ENCODE data around the gene LPP. TPM values are rescaled to one million over a fixed set of nuclear protein-coding genes. Genes with fewer than 3 reads are reported as not detected.

Gene LPP
- total RNA-seq, 1 donor from 2014 or later = 62.1 TPM

DNA sequence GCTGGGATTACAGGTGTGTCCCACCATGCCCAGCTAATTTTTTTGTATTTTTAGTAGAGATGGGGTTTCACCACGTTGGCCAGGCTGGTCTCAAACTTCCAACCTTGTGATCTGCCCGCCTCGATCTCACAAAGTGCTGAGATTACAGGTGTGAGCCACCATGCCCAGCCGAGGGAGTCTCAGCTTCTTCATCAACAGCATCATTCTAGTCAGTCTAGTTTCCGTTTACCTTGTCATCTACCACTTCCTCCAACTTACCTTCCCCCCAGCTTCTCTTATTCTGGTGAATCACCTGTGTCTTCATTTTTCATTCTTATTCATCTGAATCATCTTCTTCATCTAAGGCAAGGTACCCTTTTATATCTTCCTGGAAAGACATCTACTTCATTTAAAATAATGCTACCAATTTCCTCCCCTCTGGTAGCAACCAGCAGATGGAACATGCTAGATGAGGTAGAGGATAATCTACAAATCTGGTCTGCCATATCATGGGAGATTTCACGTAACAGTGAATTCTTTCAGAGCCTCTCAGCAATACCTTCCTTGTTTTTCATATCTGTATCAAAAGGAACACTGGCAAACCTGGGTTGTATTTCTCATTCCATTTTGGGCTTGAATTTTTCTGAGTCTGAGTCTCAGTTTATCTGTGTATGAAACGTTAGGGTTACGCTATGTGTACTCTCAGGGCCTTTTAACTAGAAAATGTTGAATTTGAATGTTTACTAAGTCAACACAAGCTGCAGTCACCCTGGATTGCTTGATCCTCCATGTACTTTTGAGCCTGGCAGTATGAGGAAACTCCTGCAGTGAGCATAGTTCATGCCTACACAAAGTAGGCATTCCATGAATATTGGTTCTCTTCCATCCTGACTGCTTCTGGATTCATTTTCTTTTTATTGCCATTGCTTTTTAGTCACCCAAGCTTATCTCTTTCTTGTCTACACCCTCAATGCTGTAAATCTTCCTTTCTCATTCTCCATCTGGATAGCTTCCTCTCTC, 16.8 kb downstream of the LPP start:
- no peak for DNase-seq

DNA sequence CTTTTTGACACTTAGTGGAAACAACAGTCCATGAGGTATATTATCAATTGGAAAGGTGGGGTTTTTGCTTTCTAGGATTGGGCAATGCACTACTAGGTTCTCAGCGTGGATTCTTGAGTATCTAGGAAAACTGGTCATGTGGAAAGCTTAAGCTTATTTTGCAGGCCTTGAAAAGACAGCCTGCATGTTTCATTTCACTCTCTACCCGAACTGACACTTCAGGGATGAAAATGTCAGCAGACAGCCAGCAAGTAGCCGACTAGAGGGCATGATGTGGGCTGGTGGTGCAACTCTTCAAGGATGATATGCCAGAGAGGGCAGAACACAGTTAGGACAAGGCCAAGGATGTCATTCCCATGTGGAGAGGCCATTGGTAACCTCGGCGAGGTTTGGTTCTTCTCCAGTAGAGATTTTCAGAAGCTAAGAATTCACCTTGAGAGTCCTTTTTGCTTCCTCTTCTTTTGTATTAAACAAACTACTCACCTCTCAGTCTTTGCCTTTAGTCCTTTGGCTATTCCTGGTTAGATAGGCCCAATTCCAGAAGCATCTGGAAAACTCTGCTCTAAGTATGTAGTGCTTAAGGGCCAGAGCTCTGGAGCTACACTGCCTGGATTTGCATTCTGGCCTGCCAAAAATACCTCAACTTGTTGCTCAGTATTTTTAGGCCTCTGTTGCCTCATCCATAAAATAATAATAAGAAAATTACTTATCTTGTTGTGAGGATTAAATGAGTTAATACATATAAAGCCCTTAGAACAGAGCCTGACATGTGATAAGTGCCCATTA, 17.9 kb downstream of the LPP start:
- no peak for DNase-seq

DNA sequence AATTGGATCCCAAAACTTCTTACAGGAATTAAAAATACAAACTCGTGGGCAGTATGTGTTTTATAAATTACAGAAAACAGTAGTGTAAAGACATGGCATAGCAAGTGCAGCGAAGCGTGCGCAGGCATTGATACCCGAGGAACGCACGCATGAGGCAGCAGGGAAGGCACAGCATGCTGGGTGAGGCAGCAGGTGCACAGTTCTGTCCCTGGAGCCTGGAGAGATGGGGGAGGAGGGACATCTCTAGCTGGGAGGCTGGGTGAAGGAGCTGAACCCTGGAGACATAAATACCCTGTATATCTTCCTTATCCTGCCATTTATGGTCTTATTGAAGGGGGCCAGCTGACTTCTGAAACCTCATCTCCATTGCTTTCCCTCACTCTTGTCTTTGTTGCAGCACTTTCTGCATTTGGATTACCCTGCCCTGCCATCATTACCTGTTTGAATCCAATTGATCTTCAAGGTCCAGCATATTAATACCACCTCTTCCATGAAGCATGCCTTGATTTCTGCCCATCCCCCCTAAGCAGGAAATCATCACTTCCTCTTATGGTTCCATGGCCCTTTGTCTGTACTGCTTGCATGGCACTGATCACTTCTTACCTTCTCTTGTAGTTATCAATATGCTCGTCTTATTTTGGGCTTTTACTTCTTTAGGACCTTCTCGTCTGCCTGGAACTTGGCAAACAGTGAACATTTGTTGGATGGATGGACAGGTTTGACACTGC, 20.5 kb downstream of the LPP start:
- DNase-seq = no peak

DNA sequence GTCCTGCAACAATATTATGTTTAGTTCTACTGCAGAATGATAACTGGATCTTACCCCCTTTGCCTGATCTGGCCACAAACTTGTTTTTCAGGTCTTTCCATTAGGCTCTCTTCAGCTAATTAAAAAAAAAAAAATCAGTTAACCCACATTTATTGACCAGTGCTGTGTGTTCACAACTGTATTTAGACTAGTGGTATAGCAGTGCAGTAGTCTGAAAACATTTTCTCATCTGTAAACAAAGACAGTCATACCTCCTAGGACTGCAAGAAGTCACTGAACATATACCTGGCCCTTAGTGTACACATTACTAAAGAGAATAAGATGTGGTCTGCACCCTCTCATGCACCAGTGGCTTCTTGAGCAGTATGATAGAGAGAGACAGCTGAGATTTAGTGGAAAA, 22.5 kb downstream of the LPP start:
- DNase-seq = no peak

DNA sequence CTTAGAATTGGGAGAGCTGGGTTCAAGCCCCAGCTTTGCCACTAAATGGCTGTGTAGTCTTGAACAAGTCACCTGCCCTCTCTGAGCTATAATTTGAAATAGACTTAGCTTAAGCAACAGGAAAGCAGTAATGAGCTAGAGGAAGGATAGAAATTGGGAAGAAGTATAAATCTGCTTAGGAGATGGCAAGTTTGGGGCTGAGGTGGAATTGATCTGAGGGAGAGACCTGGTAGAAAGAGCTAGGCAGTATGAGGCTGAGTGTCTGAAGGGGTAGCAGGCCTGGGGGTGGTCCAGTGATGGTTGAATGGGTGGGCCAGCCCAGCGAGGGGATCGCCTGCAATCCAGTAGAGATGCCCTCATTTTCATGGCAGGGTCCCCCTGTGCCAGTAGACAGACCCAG, 22.9 kb downstream of the LPP start:
- DNase-seq = no peak

DNA sequence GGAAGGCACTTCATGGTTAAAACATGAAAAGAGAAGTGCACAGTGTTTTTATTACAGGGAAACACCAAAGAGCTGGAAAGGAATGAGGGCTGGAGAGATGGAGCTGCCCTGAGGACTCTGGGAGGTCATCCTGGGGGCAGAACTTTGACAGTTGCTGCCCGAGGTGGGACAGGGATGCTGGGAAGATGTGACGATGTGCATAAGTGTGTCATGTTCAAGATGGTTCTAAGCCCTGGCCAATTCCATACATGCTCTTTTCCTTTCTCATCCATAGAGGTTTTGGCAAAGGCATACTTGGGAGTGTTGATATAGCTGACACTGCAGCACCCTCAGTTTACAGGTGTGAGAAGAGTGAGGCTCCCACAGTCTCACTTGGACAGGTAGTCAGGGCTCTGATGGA, 23.8 kb downstream of the LPP start:
- DNase-seq = no peak

DNA sequence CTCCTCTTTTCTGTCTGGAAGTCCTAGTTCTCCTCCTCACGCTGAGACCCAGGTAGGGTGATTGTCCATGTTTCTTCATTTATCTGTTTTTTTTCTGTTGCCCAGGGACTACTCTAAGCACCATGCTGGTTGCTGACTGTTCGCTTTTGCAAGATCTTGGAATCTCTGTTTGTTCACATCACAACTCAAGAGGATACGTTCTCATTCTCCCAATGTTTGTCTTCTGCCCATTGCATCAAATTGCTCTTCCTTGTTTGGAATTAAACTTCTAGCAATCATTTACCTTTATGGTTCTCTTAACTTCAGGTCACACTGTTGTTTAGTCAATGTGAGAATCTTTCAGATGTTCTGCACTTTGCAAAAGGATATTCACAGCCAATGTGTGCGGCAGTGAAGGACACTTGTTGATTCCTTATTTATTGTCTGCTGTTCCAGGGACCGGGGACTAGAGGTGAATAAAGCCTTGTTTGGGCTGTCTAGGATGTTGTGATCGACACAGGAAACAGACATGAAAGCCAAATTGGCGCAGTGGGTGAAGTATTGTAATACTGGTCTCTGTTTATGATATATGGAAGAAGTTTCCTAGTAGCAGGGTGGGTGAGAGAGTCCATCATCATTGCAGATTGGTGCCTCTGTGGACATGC, 24.5 kb downstream of the LPP start:
- no peak for DNase-seq

DNA sequence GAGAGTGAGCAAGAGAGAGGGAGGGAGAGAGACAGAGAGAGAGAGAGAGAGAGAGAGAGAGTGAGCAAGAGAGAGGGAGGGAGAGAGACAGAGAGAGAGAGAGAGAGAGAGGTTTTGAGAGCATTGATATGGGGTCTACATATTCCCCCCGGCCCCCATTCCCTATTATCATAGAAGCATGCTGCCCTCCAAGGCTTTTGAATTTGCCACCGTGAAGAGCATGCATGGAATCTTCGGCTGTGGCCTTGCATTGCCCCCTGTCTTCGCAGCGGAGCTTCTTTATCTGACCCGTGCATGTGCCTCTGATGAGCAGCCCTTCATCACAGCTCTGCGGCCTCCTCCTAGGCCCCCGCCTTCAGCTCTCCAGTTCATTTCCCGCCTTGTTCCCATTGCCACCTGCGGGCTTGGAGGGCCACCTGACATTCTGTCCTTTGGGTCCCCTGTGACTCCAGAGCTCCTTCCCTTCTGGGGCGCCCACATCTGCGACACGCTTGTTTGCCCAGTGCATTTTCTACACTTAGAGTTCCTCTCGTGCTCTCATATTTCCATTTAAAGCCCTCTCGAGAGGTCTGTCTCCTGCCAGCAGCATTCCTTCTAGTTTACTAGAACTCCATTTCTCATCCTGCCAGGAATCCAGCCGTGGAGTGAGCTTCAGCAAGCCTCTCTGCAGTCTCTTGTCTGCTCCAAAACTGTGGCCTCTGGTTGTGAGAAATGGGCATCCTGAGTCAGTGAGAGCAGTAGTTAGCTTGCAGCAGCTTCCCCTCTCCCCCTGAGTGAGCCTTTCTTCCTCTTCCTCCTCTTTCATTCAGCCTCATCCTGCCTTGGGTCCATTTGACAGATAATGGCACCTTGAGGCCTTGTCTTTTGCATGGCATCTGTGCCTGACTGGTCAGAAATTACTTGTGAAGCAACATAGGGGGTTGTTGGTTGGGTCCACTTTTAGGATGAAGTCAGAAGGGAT, 25.3 kb downstream of the LPP start:
- peak; percentile 60 for DNase-seq

DNA sequence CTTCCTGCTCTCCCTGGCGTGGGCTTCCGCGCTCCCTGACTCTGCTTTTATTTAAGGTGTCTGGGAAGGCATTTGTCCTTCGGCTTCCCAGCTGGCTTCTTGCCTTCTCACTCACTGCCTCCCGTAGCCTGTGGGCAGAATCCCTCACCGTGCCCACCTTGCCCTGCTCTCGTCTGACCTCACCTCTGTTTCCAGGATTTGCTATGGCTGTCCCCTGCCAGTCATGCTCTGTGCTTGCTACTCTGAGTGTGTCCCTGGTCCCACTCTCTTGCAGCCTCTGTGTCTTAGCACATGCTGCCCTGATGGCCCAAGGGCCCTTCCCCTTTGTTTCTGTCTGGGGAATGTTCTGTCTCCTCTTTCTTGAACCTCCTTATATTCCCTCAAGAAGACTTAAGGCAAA, 26.2 kb downstream of the LPP start:
- no peak for DNase-seq

DNA sequence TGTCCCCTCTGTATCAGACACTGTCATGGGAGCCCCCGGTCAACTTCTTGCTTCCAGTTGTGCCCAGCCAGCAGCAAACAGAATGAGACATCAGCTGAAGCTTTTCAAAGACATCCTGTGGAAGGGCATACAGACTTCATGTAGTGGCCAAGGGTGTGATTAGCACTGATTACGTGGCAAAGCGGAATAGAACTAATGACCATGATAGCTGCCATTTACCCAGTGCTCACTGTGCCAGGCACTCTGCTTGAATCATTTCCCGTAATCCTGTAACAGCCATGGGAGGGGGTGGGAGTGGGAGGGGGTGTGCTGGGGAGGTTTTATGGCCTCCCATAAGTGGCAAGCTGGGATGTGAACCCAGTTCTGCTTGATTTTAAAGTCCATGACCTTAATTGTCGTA, 29.5 kb downstream of the LPP start:
- DNase-seq = no peak

DNA sequence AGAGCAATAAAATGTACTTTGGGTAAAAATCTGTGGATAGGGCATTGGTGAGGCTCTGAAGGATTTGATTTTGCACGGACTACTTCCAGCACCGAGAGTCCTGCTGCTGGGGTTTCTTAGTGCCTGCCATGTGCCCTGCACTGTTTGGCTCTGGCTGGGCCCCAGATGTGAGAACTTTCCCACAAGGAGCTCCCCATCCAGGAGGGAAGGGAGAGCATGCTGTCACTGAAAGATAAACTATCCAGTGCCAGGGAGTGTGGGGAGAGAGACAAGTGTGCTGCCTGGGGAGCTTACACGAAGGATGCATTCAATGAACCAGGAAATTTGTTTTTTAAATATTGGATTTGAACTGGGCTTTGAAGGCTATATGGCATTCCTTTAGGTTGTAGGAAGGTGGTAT, 30.2 kb downstream of the LPP start:
- DNase-seq = no peak

DNA sequence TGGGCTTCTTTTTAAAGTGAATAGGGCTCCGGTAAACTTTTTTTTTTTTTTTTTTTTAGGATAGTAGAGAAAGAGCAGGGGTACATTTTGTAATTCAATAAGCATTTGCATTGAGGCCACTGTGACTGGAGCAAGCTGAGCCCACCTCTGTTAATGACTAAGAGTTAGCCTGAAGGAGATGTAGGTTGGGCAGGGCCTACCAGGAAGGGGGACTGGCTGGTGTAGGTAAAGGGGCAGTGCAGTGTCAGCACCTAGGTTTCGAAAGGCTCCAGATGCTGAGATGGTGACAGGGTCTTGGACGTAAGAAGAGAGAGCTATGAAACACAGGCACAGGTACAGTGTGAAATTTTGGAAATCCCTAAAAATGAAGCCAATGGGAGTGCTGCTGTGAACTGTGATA, 30.7 kb downstream of the LPP start:
- DNase-seq = no peak

DNA sequence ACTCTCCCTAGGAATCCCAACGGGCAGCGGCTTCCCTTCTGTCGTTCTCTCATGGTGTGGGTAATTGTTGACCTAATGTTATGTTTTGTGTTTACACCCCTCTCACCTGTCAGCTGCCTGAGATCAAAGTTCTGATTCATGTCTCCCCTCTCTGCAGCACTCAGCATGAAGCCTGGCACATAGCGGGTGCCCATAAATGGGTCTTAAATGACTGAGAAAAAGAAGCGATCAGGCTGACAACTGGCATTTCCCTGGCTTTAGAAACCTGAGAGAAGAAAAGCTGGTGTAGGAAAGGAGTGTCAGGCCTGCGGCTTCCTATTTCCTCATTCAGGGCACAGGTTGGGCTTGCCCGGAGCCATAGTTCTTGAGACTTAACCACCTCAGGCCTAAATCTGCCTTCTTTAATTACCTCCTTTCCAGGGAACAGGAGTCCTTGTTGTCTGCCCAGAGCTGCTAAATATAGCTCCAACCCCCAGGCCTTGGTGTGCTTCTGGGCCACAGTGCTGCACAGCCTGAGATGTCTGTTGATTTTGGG, 31.8 kb downstream of the LPP start:
- no peak for DNase-seq

DNA sequence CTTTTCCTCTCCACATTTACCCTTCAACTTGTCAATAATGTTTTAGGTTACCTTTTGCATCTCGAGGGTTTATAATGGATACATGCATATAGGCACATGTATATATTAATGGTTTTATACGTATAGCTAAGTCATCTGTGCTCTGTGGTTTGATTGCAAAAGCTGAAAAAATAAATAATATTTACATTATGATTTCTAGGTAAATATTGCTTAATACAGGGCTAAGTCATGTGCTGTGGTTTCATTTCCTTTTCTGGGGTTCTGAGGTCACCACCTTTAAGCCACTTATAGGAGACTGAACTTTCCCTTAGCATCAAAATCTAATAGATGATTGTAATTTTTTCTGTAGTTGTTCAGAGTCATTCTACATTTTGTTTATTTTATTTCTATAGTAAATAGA, 33.1 kb downstream of the LPP start:
- no peak for DNase-seq

DNA sequence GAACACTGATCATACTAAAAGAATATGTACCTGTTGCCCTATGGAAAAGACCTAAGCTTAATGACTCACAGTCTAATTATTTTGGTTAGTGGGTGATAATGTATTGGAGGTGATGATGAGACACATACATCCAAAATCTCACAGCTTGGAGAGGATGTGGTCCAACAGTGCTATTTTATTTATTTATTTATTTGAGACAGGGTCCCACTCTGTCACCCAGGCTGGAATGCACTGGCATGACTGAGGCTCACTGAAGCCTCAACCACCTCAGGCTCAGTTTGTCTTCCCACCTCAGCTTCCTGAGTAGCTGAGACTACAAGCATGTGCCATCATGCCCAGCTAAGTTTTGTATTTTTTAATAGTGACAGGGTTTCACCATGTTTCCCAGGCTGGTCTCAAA, 35.0 kb downstream of the LPP start:
- no peak for DNase-seq

DNA sequence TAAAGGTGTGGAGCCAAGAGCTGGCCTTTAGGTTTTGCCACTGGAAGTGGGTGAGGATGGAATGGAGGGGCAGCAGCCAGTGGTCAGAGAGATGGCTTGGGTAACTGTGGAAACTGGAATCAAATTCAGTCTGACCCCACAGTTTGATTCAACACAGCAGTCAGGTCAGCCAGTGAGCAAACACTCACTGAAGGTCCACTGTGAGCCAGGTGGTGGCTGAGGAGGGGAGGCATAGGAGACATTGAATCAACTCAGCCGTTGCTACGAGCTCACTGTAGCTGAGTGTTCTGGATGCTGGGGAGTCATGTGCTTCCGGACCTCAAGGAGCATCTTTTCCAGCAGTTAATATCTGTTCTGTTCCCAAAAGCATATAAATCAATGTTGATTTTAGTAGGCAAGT, 37.5 kb downstream of the LPP start:
- no peak for DNase-seq

DNA sequence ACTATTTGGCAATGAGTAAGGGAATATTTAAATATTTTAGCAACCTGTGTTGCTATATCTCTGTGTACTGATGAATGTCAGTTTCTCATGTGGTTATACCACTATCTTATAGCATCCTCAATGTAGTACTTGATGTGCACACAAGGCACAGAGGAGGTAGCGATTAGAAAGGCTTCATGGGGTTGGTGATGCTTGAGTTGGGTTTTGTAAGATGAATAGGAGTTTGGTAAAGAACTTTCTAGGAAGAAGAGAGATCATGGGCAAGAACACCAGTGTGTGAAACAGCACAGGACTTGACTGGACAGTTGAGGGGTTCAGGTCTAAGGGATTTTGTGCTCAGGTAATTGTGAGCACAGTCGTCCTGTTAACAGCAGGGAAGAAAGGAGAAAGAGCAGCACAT, 38.1 kb downstream of the LPP start:
- no peak for DNase-seq

DNA sequence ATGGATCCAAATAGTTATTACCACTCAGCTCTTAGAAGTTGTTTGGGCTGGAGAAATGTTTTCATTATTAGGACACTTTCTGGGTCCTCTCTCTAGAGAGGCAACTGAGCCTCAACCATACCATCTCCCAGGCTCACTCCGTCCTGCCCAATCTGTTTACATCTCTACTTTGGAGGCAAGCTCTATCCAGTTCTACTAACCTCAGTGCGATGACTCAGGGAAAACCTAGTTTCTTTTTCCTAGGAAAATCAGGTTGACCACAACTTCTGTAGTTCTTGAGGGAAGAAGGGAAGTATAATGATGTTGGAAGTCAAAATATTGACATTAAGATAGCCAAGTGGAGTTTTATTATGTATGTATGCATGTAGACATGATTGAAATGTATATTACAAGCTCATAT, 40.4 kb downstream of the LPP start:
- DNase-seq = no peak

DNA sequence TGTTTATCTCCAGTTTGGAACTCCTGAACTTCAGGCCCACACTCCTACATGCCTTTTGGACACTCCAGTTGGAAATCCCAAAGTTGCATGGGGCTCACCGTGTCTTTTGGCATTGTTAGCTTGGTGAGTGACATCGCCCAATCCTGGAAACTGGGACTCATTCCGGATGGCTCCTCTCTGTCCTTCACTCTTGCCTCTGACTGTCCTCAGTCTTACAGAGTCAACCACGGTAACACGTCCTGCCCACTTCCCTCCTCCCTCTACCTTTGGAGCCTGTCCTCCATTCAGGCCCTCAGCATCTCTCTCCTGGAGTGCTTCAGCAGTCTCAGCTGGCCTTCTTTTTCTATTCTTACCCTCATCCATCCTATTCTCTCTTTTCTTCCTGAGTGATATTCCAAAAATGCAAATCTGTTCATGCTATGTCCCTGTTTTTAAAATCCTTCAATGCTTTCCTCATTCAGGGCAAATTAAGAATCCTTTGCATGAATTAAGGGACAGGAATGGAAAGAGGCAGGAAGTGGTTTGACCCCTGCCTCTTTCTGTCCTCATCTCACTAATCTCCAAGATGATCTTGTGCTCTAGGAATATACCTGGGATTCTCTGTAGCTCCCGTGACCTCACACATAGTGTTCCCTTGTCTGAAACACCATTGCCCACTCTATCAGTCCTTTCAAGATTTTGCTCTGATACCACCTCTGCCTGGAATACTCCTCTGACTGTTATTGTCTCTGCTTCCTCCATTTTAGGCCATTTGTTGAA, 42.5 kb downstream of the LPP start:
- DNase-seq = no peak

DNA sequence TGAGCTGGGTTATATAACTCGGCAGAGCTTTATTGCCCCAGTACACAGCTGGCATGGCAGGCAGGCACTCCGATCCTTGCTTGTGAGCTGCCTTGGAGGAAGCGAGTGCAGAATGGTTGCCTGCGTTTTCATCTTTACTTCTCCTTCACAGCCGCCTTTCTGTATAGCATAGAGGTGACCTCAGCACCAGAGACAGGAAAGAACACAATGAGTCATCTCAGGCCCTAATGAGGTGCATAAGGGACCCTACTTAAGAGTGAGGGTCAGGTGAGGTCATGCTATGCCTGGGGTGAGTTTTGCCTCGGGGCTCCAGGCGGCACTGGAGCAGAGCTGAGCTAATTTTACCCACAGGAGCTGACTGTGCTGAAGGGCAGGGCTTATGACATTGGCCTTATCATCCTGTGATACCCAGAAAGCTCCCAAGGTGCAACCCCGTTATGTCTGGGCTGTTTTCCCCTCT, 43.5 kb downstream of the LPP start:
- no peak for DNase-seq
